GM21717 (cell line): ENCODE results near the gene VAPA.

Experiments
- ATAC-seq: cut with Tn5 transposase; IDR thresholded peaks from one replicate; pipeline ENCODE4 v1.9.1; 2021; ENCODE audit warnings: mild to moderate bottlenecking, moderate library complexity; ENCODE audit not compliant: unreplicated experiment

The VAPA gene

GRCh38 chr18:9994701-9995235 is 81.0 kb downstream of the VAPA start:
- no peak for ATAC-seq

- ATAC-seq: no peak
Measured at GRCh38 chr18:9995631-9996030, 81.8 kb downstream of the VAPA start.

GRCh38 chr18:9996094-9996493 is 82.3 kb downstream of the VAPA start:
- no peak for ATAC-seq

- no peak for ATAC-seq
Measured at GRCh38 chr18:9997711-9998110, 83.9 kb downstream of the VAPA start.

- no peak for ATAC-seq
Measured at GRCh38 chr18:9998330-9998729, 84.5 kb downstream of the VAPA start.

- no peak for ATAC-seq
Measured at GRCh38 chr18:10002280-10002679, 88.5 kb downstream of the VAPA start.

GRCh38 chr18:10003281-10003680 is 89.5 kb downstream of the VAPA start:
- no peak for ATAC-seq

GRCh38 chr18:10003866-10004265 is 90.0 kb downstream of the VAPA start:
- no peak for ATAC-seq

- ATAC-seq: no peak
Measured at GRCh38 chr18:10006311-10006893, 92.6 kb downstream of the VAPA start.

- no peak for ATAC-seq
Measured at GRCh38 chr18:10008006-10008647, 94.3 kb downstream of the VAPA start.
